GM21515 (cell line): ENCODE measurements around the gene EMD.
"Not testable (repeated sequence)": the region's sequence is repeated elsewhere in the genome, so short reads cannot be mapped to it uniquely, and the experiment has no call there.

Experiments
- ATAC-seq: cut with Tn5 transposase; IDR thresholded peaks from one replicate; pipeline ENCODE4 v1.9.1; 2021; ENCODE audit not compliant: unreplicated experiment

The EMD gene

GRCh38 chrX:154389812-154390747 lies 11.0 kb downstream of the EMD start:
- ATAC-seq = peak; percentile 62

GRCh38 chrX:154396363-154396762 lies 17.3 kb downstream of the EMD start:
- ATAC-seq = not testable (repeated sequence)

- ATAC-seq = peak; percentile 51
Observed at GRCh38 chrX:154396973-154397887, 18.1 kb downstream of the EMD start.

- peak; percentile 68 for ATAC-seq
Observed at GRCh38 chrX:154397888-154398667, 19.0 kb downstream of the EMD start, which contains the start of gene RPL10. Gene RPL10 (plus strand): TSS chrX:154398377. CDS start chrX:154398520, 143 bp downstream.

GRCh38 chrX:154398668-154399526 lies 19.8 kb downstream of the EMD start:
- no peak for ATAC-seq

GRCh38 chrX:154399527-154400368 lies 20.7 kb downstream of the EMD start:
- no peak for ATAC-seq

- ATAC-seq = not testable (repeated sequence)
Observed at GRCh38 chrX:154400369-154400817, 21.3 kb downstream of the EMD start.

GRCh38 chrX:154401045-154401799 lies 22.1 kb downstream of the EMD start:
- no peak for ATAC-seq

- no peak for ATAC-seq
Observed at GRCh38 chrX:154401918-154402621, 23.0 kb downstream of the EMD start.

GRCh38 chrX:154402622-154403127 lies 23.6 kb downstream of the EMD start:
- no peak for ATAC-seq

- no peak for ATAC-seq
Observed at GRCh38 chrX:154403192-154403591, 24.1 kb downstream of the EMD start.

- ATAC-seq = no peak
Observed at GRCh38 chrX:154403858-154404257, 24.8 kb downstream of the EMD start.

- ATAC-seq = no peak
Observed at GRCh38 chrX:154404625-154405192, 25.6 kb downstream of the EMD start.

GRCh38 chrX:154408659-154409221 lies 29.6 kb downstream of the EMD start:
- ATAC-seq = no peak

GRCh38 chrX:154409222-154409871 lies 30.3 kb downstream of the EMD start, which contains the start of gene DNASE1L1:
Gene DNASE1L1 (minus strand): TSS chrX:154409254. CDS start chrX:154405568, 3,686 bp downstream.
- ATAC-seq = no peak

GRCh38 chrX:154411981-154412340 lies 32.9 kb downstream of the EMD start:
- ATAC-seq = peak; percentile 48
